CMK (cell line): ENCODE measurements around the gene GALNT11.

Experiments used
- DNase-seq: peaks from one replicate; pipeline ENCODE4 v3.0.0-alpha.2; 2010; ENCODE audit warnings: low read depth

Gene GALNT11

GRCh38 chr7:152148706-152149105 lies 123.2 kb downstream of the GALNT11 start:
- no peak for DNase-seq

DNA sequence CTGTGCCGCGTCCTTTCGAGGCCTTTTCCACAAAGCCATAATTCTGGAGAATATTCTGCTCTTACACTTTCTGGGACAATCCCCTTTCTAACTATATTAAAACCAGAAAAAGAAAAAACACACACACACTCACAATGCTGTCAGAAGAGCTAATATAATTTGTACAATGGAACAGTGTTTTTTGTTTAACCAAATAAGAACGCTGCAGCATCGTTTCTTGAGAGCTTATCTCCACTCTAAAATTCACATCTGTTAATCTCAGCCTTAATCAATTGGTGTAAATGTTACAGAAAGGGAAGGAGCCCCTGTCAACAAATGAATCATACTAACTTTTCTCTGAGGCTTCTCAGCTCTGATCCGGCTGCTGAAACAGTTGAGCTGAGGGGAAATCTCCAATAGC lies 123.9 kb downstream of the GALNT11 start:
- DNase-seq, result no peak

GRCh38 chr7:152152267-152152666 lies 126.8 kb downstream of the GALNT11 start:
- DNase-seq, result no peak

DNA sequence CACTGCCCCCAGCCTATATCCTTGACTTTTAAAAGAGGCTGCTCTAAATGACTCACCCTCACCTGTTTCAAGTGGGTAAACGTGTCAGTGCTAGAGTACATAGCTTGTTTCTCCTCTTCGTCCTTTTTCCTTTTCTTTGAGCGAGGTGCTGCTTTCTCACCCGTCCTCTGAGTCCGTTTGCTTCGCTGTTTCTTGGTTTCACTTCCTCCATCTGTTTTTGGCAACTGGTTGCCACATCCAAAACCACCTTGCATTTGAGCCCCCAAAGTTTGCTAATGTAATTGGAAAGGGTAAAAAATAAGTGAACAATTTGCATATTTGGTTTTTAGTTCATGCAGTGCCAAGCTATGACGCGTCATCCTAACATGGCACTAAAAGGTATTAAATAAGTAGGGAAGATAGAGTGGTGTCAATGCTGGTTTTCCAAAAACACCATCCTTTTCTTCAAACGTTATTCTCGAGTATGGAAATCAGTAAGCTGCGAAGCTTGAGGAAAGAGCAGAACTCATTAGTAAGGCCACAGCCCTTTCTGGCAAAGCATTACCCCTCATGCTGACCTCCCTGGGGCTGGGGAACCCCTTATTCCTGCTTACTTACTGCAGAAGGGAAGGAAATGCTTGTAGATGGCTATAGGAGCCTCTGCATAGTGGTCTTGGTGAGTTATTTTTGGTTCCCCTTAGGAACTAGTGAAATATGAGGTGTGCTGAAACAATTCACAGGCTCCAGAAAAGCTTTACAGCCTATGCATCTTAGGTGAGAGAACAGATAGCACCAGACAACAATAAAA lies 133.5 kb downstream of the GALNT11 start:
- DNase-seq, result no peak

DNA sequence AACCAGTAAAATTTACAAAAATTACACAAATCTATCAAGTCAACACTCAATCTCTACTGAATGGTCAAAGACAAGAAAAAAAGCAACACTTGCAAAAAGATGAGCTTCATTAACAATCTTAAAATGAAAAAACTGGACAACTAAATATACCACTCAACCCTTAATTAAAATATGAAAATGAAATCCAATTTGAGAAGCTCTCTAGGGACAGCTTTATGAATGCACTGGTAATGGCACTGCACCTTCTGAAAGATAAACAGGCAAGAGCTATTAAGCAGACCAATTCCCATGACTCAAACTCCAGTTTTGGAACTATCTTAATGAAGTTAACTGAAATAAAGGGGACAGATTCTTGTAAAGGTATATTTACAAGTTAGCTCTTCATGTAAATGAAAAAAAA lies 135.7 kb downstream of the GALNT11 start:
- DNase-seq, result no peak

DNA sequence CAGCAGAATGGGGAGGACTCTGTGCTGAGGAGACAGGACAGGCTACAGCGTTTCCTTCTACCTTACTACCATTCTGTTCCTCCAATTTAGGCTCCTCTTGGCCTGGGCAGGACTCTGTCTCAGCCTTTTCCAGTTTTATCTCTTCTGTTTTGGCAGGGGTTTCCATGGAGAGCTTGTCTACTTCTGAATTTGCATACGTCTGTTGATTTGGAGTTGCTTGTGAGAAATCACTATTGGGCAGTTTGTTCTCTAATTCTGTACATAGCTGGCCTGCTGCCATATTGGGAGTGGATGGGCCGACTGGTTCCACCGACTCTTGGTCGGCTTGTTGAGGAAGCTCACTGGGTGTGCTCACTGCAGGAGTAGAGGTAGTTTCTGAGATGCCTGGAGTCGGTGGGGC lies 136.8 kb downstream of the GALNT11 start:
- no peak for DNase-seq
